Large intestine (tissue), 3 donors: ENCODE results near the gene LRRC45. TPM values are rescaled to one million over a fixed set of nuclear protein-coding genes. Genes with fewer than 3 reads are reported as not detected.
A peak's percentile ranks its signal among the peaks of the same experiment; 100 is the strongest.

Experiments
- DNase-seq, 2 donors: peaks; one replicate each; pipeline versions ENCODE4 v3.0.0 to v3.0.0-alpha.2; 2013
- H3K27ac ChIP-seq: one replicate; pipeline ENCODE4 v1.5.1; 2013; ENCODE audit warnings: low read length
- H3K27me3 ChIP-seq: 2 replicates; pipeline ENCODE4 v1.6.1; 2013; ENCODE audit warnings: low read length; ENCODE audit not compliant: control insufficient read depth, insufficient read depth
- H3K36me3 ChIP-seq: 2 replicates; pipeline ENCODE4 v1.6.1; 2013; ENCODE audit warnings: low read length; ENCODE audit not compliant: control insufficient read depth, insufficient read depth
- H3K4me1 ChIP-seq: one replicate; pipeline ENCODE4 v1.6.1; 2013; ENCODE audit warnings: low read length; ENCODE audit not compliant: control insufficient read depth, insufficient read depth
- H3K4me3 ChIP-seq: one replicate; pipeline ENCODE4 v1.5.1; 2013; ENCODE audit warnings: low read length
- H3K9me3 ChIP-seq: one replicate; pipeline ENCODE4 v1.6.1; 2013; ENCODE audit warnings: mild to moderate bottlenecking, low read depth, low read length, moderate library complexity; ENCODE audit not compliant: control insufficient read depth
- WGBS: methylation state at CpG from one replicate; pipeline ENCODE4 v1.1.5; 2013; ENCODE audit warnings: low lambda C conversion rate; ENCODE audit not compliant: insufficient coverage; 5-methylcytosine and 5-hydroxymethylcytosine counted together
- polyA plus RNA-seq: library from polyadenylated mRNA; unstranded; fragments of 120-200 nt; gene quantifications from one replicate; pipeline ENCODE4 v1.2.1, GENCODE V29; 2013

LRRC45 gene
- polyA plus RNA-seq, 1 donor: 14.4 TPM

DNA sequence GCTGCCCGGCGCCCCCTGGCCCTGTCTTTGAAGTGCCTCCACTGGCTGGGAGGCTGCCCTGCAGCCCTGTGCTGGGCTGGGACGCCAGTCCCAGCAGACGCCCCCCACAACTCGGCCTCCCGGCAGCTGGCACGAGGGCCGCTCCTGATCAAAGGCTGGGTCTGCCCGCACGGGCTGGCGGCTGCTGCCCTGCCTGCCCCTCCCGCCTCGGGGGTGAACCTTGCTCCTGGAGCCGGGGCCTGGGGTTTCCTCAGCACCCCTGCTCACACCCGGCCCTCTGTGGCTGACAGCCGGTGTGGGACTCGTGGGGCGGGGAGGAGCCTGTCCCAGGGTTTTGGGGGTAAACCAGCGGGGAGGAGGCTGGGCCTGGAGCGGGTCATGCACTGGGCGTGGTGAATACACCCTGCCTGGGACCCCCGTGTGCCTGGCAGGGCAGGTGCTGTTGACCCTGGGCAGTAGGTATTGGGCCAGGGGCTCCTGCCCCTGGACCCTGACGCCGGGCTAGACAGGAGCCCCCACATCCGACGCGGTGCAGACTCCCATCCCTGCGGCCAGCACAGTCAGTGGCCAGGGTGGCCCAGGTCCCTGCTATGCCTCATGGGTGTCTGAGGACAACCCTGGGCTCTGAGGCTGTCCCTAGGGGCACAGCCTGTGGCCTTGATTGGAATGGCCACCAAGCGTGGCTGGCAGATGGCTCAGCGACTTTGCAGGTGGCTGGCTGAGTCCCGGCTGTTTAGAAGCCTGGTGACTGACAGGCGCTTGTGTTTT, 22.1 kb upstream of the LRRC45 start:
- Histone ChIP-seq H3K27ac (peak overlapping the region; percentile 69), H3K36me3 (peaks cover 11% of the 10 kb centered on the region), H3K4me3 (no peak overlapping the region), H3K4me1 (peaks cover 25% of the 10 kb centered on the region), H3K9me3 (no peaks in the 10 kb centered on the region), H3K27me3 (no peaks in the 10 kb centered on the region)
- peak; percentile 85 to 93 for DNase-seq
- no CpG with 5 or more reads among the region's 32 CpGs for WGBS

DNA sequence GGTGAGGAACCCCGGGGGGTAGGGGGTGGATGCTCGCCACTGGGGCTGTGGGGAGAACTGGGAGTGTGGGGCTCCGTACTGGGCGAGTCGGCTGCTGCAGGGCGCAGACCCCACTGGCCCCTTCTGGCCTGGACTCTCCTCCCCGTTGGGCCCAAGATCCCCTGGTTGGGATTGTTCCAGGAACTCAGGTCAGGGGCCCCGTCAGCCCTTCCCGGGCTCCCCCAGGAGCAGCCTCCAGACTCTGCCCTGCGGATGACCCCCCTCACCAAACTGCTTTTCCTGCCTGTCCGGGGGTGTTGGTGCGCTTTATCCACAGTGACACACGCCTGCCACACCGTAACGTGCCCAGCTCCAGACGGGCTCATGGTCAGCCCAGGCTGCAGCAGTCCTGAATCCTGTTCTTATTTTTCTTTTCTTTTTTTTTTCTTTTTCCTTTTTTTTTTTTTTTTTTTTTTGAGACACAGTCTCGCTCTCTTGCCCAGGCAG, 21.5 kb upstream of the LRRC45 start:
- Histone ChIP-seq H3K36me3 (peaks cover 9% of the 10 kb centered on the region), H3K4me3 (no peak overlapping the region), H3K4me1 (peaks cover 25% of the 10 kb centered on the region), H3K9me3 (no peaks in the 10 kb centered on the region), H3K27ac (peak overlapping the region; percentile 69), H3K27me3 (no peaks in the 10 kb centered on the region)
- DNase-seq: peak in 1 of 2 donors; percentile 46
- WGBS: 77% methylated on average over 5 of the region's 17 CpGs

DNA sequence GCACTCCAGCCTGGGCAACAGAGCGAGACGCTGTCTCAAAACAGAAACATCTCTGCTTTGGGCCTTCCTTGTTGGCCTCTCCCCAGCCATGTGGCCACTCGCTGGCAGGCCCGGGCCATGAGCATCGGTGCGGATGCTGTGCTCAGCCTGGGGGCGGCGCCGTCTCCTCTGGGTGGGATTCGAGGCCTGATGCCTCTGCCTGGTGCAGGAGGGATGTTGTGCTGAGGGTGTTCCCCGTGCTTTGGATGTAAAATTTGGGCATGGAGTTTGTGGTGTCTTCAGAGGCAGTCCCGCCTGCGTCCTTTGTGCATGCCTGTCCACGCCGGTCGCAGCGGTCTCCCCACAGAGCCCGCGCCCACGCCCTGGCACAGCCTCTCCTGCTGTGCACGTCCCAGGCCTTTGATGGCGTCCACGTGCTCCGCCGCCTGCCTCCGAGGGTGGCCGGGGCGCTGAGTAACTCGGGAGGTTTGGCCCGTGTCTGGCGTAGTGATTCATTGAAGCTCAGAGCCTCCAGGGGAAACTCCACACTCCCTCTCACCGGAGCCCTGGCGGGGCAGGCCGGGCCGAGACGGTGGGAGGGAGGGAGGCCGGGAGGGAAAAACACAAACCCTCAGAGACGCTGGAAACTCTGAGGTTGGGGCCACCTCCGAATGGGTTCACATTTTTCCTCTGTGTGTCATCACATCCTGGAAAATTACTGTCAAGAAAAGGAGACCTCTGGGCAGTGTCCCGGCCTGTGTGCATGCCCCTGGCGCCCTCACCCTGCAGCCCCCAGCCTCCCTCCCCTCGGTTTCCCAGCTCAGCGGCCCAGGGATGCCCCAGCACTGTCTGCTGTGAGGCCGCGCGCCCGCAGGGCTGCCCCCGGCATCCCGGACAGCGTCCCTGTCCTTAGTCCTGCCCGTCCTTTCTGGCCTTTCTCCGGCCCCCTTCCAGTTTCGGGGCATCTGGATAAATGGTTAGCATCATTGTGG, 19.4 kb upstream of the LRRC45 start:
- H3K27me3 ChIP-seq: no peaks in the 10 kb centered on the region
- WGBS: no CpG with 5 or more reads among the region's 53 CpGs
- peaks cover 4% of the 10 kb centered on the region for H3K36me3 ChIP-seq
- H3K4me1 ChIP-seq: peaks cover 25% of the 10 kb centered on the region
- H3K9me3 ChIP-seq: no peaks in the 10 kb centered on the region
- H3K4me3 ChIP-seq: no peak overlapping the region
- H3K27ac ChIP-seq: no peak overlapping the region
- DNase-seq: no peak

DNA sequence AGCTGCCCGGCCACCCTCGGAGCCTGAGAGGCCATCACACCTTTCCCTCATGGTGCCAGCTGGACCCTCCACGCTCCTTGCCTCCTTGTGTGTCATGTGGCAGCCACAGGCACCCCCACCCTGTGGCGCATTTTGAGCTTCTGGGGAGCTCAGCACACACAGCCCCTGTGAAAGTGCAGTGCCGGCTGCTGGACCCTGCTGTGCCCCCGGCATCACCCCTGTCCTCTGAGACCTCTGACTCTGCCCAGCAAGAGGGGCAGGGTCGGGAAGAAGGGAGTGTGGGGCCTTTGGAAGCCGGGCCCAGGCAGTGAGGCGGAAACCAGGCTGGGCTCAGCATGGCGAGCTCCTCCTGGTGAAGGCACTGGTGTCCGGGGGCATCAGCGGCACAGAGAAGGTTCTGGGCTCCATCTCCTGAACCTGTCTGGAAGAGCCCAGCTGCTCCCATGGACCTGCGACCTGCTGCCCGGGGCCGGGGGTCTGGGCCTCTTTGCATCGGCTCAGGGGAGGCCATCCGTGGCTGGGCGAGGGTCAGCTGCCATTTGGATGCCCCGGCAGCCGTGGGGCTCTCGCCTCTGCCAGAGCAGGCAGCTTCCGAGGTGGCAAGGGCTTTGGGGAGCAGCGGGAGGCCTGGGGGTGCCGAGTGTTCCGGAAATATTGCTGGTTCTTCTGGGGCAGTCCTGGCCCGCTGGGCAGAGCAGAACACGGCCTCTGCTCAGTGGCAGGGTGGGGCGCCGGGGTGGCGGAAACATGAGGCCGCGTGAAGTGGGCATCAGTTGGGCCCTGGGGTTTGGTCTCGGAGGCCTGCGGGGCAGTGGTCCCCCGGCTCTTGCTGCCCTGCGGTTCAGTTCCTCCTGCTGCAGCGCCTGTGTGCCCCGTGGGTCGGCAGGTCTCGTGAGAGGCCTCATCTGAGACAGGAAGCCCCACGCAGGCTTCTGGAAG, 18.3 kb upstream of the LRRC45 start:
- Histone ChIP-seq H3K36me3 (peaks cover 6% of the 10 kb centered on the region), H3K4me3 (no peak overlapping the region), H3K27me3 (no peaks in the 10 kb centered on the region), H3K9me3 (no peaks in the 10 kb centered on the region), H3K4me1 (peaks cover 25% of the 10 kb centered on the region), H3K27ac (no peak overlapping the region)
- no peak for DNase-seq
- WGBS: no CpG with 5 or more reads among the region's 41 CpGs

DNA sequence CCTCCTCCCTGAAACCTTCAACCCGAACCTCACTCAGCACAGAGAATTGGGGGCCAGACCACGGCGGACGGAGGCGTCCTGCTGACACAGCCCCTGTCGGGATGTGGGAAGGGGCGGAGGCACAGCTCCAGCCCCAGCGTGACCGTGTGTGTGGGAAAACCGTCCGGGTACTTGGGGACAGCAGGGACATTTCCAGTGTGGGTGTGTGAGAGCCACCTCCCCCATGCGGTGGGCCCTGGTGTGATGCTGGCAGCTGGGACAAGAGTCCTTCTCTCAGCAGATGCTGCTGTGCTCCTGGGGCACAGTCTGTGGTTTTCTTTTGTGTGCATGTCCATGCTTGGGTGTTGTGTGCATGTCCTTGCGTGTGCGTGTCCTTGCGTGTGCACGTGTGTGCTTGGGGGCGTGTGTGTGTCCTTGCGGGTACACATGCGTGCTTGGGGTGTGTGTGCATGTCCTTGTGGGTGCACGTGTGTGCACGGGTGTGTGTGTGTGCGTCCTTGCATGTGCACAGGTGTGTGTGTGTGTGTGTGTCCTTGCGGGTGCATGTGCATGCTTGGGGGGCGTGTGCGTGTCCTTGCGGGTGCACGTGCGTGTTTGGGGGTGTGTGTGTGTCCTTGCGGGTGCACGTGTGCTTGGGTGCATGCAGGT, 17.3 kb upstream of the LRRC45 start:
- DNase-seq: no peak
- H3K27me3 ChIP-seq: no peaks in the 10 kb centered on the region
- no peak overlapping the region for H3K4me3 ChIP-seq
- H3K27ac ChIP-seq: no peak overlapping the region
- H3K36me3 ChIP-seq: peaks cover 10% of the 10 kb centered on the region
- no CpG with 5 or more reads among the region's 30 CpGs for WGBS
- H3K9me3 ChIP-seq: no peaks in the 10 kb centered on the region
- H3K4me1 ChIP-seq: peaks cover 15% of the 10 kb centered on the region

DNA sequence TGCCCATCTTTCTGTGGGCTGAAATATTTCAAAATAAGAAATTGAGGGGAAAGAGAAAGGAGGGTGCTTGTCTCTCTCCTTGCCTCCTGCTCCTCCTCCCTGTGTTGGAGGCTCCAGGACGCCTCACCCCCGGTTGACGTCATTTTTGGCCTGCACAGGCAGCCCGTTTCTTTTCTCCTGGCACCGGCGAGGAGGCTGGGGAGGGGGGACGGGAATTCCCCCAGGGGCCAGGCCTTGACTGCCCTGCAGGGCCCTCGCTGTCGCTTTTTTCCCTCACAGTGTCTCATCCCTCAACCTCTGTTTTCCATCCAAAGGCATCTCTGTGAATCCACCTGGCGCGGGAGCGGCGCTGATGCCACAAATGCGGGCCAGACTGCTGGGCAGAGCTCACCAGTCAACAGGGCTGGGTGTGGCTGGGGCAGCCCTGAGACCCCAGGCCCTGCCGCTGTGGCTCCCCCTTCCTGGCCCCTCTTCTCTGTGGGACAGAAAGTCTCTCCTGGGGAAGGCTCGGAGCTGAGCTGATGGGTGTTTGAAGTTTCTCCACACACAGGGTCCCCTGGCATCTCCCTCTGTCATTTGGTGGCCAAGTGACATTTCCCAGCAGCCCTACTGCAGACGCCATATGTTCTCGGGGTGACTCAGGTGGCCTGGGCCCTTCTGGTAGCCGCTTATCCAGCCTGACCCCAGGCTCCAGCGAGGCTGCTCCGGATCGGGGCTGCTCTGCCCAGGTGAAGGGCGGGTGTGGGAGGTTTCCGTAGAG, 16.5 kb upstream of the LRRC45 start:
- Histone ChIP-seq H3K9me3 (no peaks in the 10 kb centered on the region), H3K27ac (no peak overlapping the region), H3K36me3 (peaks cover 14% of the 10 kb centered on the region), H3K4me3 (no peak overlapping the region), H3K27me3 (no peaks in the 10 kb centered on the region), H3K4me1 (peaks cover 7% of the 10 kb centered on the region)
- WGBS: no CpG with 5 or more reads among the region's 24 CpGs
- no peak for DNase-seq

DNA sequence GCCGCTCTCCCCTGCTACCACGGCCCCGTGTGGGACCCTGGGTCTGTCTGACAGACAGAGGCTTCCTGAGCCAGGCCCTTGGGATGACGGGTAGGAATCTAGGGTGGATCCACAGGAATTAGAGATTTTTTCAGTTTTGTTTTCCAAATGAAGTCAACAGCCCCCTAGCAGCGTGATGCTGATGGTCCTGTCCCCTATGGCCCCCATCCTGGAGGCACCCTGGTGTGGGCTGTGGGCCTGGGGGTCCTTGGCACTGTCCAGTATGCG, 15.9 kb upstream of the LRRC45 start:
- Histone ChIP-seq H3K27me3 (no peaks in the 10 kb centered on the region), H3K27ac (no peak overlapping the region), H3K36me3 (peaks cover 19% of the 10 kb centered on the region), H3K9me3 (no peaks in the 10 kb centered on the region), H3K4me1 (peaks cover 4% of the 10 kb centered on the region), H3K4me3 (no peak overlapping the region)
- whole genome bisulfite sequencing: no CpG with 5 or more reads among the region's 6 CpGs
- no peak for DNase-seq

DNA sequence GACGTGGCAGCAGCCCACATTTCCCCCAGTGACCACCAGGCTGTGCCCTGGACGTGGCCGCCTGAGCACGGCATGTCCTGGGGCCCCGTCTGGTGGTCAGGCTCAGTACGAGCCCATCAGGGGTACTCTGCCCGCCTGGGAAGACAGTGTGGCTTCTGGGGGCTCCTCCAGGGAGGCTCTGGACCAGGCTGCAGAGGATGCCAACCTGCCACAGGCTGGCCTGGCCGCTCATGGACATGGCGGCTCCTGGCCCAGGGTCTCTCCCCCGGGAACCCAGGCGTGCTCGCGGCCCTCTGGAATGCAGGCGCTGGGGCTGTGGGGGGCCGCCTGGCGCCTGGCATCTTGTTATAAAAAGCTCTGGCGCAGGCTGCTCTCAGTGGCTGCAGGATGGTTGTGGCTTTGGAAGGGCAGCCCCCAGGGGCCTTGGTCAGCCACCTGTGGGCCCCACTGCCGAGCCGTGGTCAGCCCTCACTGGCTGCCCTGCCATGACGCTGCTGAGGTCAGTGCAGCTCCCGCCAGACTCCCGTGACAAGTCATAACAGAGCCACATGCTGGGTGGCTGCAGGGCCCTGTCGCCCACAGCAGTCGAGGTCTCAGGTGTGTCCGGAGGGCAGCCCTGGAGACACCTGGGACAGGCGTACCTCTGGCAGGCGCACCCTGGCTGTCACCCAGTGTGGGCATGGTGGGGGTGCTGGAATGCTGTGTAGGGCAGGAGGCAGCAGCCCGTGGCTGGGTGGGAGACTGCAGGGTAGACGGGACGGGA, 15.4 kb upstream of the LRRC45 start:
- DNase-seq: no peak
- H3K4me3 ChIP-seq: no peak overlapping the region
- no peak overlapping the region for H3K27ac ChIP-seq
- H3K27me3 ChIP-seq: no peaks in the 10 kb centered on the region
- WGBS: no CpG with 5 or more reads among the region's 30 CpGs
- H3K36me3 ChIP-seq: peaks cover 23% of the 10 kb centered on the region
- peaks cover 4% of the 10 kb centered on the region for H3K4me1 ChIP-seq
- H3K9me3 ChIP-seq: no peaks in the 10 kb centered on the region
